Liver (tissue), 9 donors: ENCODE measurements around the gene KCNIP4. TPM values are rescaled to one million over a fixed set of nuclear protein-coding genes. Genes with fewer than 3 reads are reported as not detected.

ENCODE experiments used
- DNase-seq: peaks from one replicate; pipeline ENCODE4 v3.0.0-alpha.2; 2017; ENCODE audit warnings: low spot score
- H3K27ac ChIP-seq, 2 donors: one replicate each; pipeline ENCODE4 v1.7.0; 2013; ENCODE audit warnings: inconsistent platforms in 2 of 2, low read length in 2 of 2, control low read depth in 1 of 2, low read depth in 1 of 2, mild to moderate bottlenecking in 1 of 2
- H3K27me3 ChIP-seq, 4 donors: one replicate each; pipeline versions ENCODE4 v1.6.1 to v1.7.0; 2013; ENCODE audit warnings: low read length in 3 of 4, inconsistent platforms in 1 of 4, mild to moderate bottlenecking in 1 of 4, moderate library complexity in 1 of 4; ENCODE audit not compliant: control insufficient read depth in 4 of 4, insufficient read depth in 4 of 4
- H3K36me3 ChIP-seq, 4 donors: one replicate each; pipeline versions ENCODE4 v1.6.1 to v1.7.0; 2013; ENCODE audit warnings: low read length in 3 of 4, mild to moderate bottlenecking in 3 of 4, low read depth in 1 of 4, moderate library complexity in 1 of 4; ENCODE audit not compliant: control insufficient read depth in 4 of 4, insufficient read depth in 3 of 4
- H3K4me1 ChIP-seq, 4 donors: one replicate each; pipeline versions ENCODE4 v1.6.1 to v1.7.0; 2013; ENCODE audit warnings: low read length in 3 of 4, mild to moderate bottlenecking in 3 of 4, moderate library complexity in 1 of 4; ENCODE audit not compliant: control insufficient read depth in 4 of 4, insufficient read depth in 4 of 4
- H3K4me3 ChIP-seq, 3 donors: one replicate each; pipeline versions ENCODE4 v1.6.1 to v1.7.0; 2013; ENCODE audit warnings: low read length in 3 of 3, control low read depth in 1 of 3, low read depth in 1 of 3, mild to moderate bottlenecking in 1 of 3
- H3K9ac ChIP-seq, 2 donors: one replicate each; pipeline ENCODE4 v1.7.0; 2013; ENCODE audit warnings: low read length in 2 of 2, mild to moderate bottlenecking in 2 of 2, moderate library complexity in 2 of 2, control low read depth in 1 of 2, low read depth in 1 of 2
- H3K9me3 ChIP-seq, 4 donors: one replicate each; pipeline versions ENCODE4 v1.6.1 to v1.7.0; 2013; ENCODE audit warnings: low read length in 3 of 4; ENCODE audit not compliant: control insufficient read depth in 4 of 4
- CTCF ChIP-seq: fragments of 150-350 bp; IDR thresholded peaks from 2 replicates; pipeline ENCODE4 v1.5.1; 2017; ENCODE audit warnings: improper control_type of control experiment, low read depth, low read length; ENCODE audit not compliant: missing input control
- FOXA2 ChIP-seq: IDR thresholded peaks from 2 replicates; pipeline ENCODE4 v1.6.1; 2016; ENCODE audit warnings: antibody characterized with exemption
- GABPA ChIP-seq, 2 donors: IDR thresholded peaks in 1 of 2; conservative IDR thresholded peaks in 1 of 2; 2 replicates each; pipeline ENCODE4 v1.6.1; 2016; ENCODE audit warnings: antibody characterized with exemption in 2 of 2, mild to moderate bottlenecking in 1 of 2, moderate library complexity in 1 of 2
- HNF4A ChIP-seq, 2 donors: conservative IDR thresholded peaks; 2 replicates each; pipeline ENCODE4 v1.6.1; 2016; ENCODE audit warnings: antibody characterized with exemption in 2 of 2, mild to moderate bottlenecking in 2 of 2
- HNF4G ChIP-seq: IDR thresholded peaks from 2 replicates; pipeline ENCODE4 v1.6.1; 2016; ENCODE audit warnings: antibody characterized with exemption
- JUND ChIP-seq, 2 donors: IDR thresholded peaks; 2 replicates each; pipeline ENCODE4 v1.6.1; 2016; ENCODE audit warnings: antibody characterized with exemption in 2 of 2
- MAX ChIP-seq: IDR thresholded peaks from 2 replicates; pipeline ENCODE4 v1.6.1; 2016; ENCODE audit warnings: antibody characterized with exemption
- NR2F2 ChIP-seq: IDR thresholded peaks from 2 replicates; pipeline ENCODE4 v1.6.1; 2016; ENCODE audit warnings: antibody characterized with exemption
- RAD21 ChIP-seq, 2 donors: IDR thresholded peaks; 2 replicates each; pipeline ENCODE4 v1.6.1; 2016; ENCODE audit warnings: antibody characterized with exemption in 2 of 2, mild to moderate bottlenecking in 2 of 2
- RXRA ChIP-seq, 2 donors: IDR thresholded peaks; 2 replicates each; pipeline ENCODE4 v1.6.1; 2017 to 2018; ENCODE audit warnings: antibody characterized with exemption in 2 of 2, mild to moderate bottlenecking in 1 of 2
- SP1 ChIP-seq: IDR thresholded peaks from 2 replicates; pipeline ENCODE4 v1.6.1; 2018; ENCODE audit warnings: antibody characterized with exemption, mild to moderate bottlenecking
- TAF1 ChIP-seq: conservative IDR thresholded peaks from 2 replicates; pipeline ENCODE4 v1.6.1; 2016; ENCODE audit warnings: antibody characterized with exemption, mild to moderate bottlenecking
- YY1 ChIP-seq: IDR thresholded peaks from 2 replicates; pipeline ENCODE4 v1.6.1; 2016; ENCODE audit warnings: antibody characterized with exemption, mild to moderate bottlenecking
- ZBTB33 ChIP-seq: IDR thresholded peaks from 2 replicates; pipeline ENCODE4 v1.6.1; 2016; ENCODE audit warnings: antibody characterized with exemption
- WGBS: extraction: QIAGEN DNeasy Blood & Tissue Kit; methylation state at CpG from one replicate; pipeline ENCODE4 v1.1.7; 2013; 5-methylcytosine and 5-hydroxymethylcytosine counted together
- polyA plus RNA-seq, 2 donors: library from polyadenylated mRNA; stranded (reverse) in 1 of 2; unstranded in 1 of 2; fragments of 200-250 nt in 1 of 2; fragments of >200 nt in 1 of 2; fragmentation: Nextera tagmentation in 1 of 2; extraction: Ambion mirVana in 1 of 2; gene quantifications; one replicate each; pipeline versions ENCODE4 v1.2.1 to v1.2.3, GENCODE V29; 2013 to 2015
- total RNA-seq, 2 donors: library from RNA; depleted of rRNA; stranded (reverse); fragments of >200 nt; gene quantifications; one replicate each; pipeline ENCODE4 v1.2.3, GENCODE V29; 2014
- TF ChIP-seq, protein P1 (sequence below): IDR thresholded peaks from 2 replicates; pipeline ENCODE4 v1.6.1; 2016; ENCODE audit warnings: antibody characterized with exemption, mild to moderate bottlenecking
- TF ChIP-seq, protein P2 (sequence below): IDR thresholded peaks from 2 replicates; pipeline ENCODE4 v1.6.1; 2016; ENCODE audit warnings: antibody characterized with exemption
- donor health status: healthy.
- donor health status: healthy.
- donor health status: healthy.
- donor health status: healthy.
- donor health status: healthy.

The KCNIP4 gene
- total and polyA plus RNA-seq, 4 donors: 0.08 to 0.14 TPM; not detected in 2

DNA sequence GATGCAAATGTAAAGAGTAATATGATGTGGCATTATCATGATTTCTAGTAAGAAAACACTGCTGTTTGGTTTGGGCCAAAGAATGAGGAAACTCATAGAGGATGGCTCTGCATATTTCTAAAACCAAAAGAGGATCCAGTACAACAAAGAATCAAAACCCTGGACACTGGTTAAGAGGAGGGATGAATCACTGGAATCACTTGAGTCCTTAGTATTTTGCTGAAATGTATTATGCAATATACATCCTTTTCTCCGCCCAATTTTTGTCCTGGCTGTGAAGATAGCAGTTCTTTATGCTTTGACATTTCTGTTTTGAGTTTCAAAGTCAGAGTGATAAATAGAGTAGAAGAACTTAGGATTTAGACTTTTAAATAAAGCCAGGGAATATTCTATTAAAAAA lies 902.4 kb downstream of the KCNIP4 start:
- Histone ChIP-seq H3K9ac (no peak overlapping the region), H3K27me3 (no peaks in the 10 kb centered on the region), H3K27ac (no peak overlapping the region), H3K4me1 (no peaks in the 10 kb centered on the region), H3K4me3 (no peak overlapping the region), H3K36me3 (no peaks in the 10 kb centered on the region), H3K9me3 (no peaks in the 10 kb centered on the region)
- no peak for TF ChIP-seq ZBTB33
- no peak for TF ChIP-seq HNF4G
- no peak for TF ChIP-seq CTCF
- TF ChIP-seq GABPA (IDR thresholded peaks at IDR 0.05 in 1 of 2, conservative IDR thresholded peaks at IDR 0.05 in 1 of 2): no peak
- no peak for TF ChIP-seq FOXA2
- TF ChIP-seq RXRA (IDR thresholded peaks at IDR 0.05): no peak
- 76% methylated on average over 1 of the region's 1 CpG for WGBS
- DNase-seq: no peak

DNA sequence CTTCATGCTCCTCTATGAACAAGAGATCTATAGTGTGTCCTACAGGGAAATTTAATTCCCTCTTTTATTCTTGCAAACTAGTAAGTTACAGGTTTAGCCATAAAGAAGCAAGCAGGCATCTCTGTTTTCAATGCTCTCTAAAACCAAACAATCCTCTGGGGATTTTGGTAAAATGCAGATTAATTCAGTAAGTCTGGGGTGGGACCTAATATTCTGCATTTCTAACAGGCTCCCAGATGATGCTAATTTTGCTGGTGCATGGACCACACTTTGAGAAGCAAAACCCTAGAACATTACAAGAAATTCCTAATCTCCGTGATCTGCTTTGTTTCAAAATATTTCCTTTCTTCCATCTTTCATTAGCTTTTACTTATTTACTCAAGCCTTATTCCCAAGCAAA lies 903.5 kb downstream of the KCNIP4 start:
- no peaks in the 10 kb centered on the region for H3K27me3 ChIP-seq
- H3K27ac ChIP-seq: no peak overlapping the region
- H3K4me1 ChIP-seq: no peaks in the 10 kb centered on the region
- no peak overlapping the region for H3K4me3 ChIP-seq
- no peak for TF ChIP-seq RAD21 (IDR thresholded peaks at IDR 0.05)
- TF ChIP-seq ZBTB33: no peak
- TF ChIP-seq JUND (IDR thresholded peaks at IDR 0.05): no peak
- TF ChIP-seq MAX: no peak
- no peak for TF ChIP-seq HNF4G
- TF ChIP-seq, protein P1, sequence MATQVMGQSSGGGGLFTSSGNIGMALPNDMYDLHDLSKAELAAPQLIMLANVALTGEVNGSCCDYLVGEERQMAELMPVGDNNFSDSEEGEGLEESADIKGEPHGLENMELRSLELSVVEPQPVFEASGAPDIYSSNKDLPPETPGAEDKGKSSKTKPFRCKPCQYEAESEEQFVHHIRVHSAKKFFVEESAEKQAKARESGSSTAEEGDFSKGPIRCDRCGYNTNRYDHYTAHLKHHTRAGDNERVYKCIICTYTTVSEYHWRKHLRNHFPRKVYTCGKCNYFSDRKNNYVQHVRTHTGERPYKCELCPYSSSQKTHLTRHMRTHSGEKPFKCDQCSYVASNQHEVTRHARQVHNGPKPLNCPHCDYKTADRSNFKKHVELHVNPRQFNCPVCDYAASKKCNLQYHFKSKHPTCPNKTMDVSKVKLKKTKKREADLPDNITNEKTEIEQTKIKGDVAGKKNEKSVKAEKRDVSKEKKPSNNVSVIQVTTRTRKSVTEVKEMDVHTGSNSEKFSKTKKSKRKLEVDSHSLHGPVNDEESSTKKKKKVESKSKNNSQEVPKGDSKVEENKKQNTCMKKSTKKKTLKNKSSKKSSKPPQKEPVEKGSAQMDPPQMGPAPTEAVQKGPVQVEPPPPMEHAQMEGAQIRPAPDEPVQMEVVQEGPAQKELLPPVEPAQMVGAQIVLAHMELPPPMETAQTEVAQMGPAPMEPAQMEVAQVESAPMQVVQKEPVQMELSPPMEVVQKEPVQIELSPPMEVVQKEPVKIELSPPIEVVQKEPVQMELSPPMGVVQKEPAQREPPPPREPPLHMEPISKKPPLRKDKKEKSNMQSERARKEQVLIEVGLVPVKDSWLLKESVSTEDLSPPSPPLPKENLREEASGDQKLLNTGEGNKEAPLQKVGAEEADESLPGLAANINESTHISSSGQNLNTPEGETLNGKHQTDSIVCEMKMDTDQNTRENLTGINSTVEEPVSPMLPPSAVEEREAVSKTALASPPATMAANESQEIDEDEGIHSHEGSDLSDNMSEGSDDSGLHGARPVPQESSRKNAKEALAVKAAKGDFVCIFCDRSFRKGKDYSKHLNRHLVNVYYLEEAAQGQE: no peak
- TF ChIP-seq, protein P2, sequence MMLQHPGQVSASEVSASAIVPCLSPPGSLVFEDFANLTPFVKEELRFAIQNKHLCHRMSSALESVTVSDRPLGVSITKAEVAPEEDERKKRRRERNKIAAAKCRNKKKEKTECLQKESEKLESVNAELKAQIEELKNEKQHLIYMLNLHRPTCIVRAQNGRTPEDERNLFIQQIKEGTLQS: no peak
- TF ChIP-seq YY1: no peak
- no peak for TF ChIP-seq FOXA2
- no peak for TF ChIP-seq CTCF
- TF ChIP-seq SP1: no peak
- no peak for TF ChIP-seq GABPA (IDR thresholded peaks at IDR 0.05 in 1 of 2, conservative IDR thresholded peaks at IDR 0.05 in 1 of 2)
- no peak for TF ChIP-seq HNF4A (conservative IDR thresholded peaks at IDR 0.05)
- TF ChIP-seq NR2F2: no peak
- no peak for TF ChIP-seq TAF1
- no peak overlapping the region for H3K9ac ChIP-seq
- DNase-seq: no peak
- H3K9me3 ChIP-seq: no peaks in the 10 kb centered on the region
- no peaks in the 10 kb centered on the region for H3K36me3 ChIP-seq
- 88% methylated on average over 1 of the region's 1 CpG for WGBS
